Vagina (tissue), 2 donors: Measurements from ENCODE around the gene DYNLT1.

Experiments used
- POLR2A ChIP-seq, 2 donors: fragments of 450-650 bp; IDR thresholded peaks; one replicate each; pipeline ENCODE4 v1.6.1; 2017; ENCODE audit warnings: antibody characterized with exemption in 2 of 2, mild to moderate bottlenecking in 2 of 2, moderate library complexity in 2 of 2
- TF ChIP-seq, protein P1 (sequence below), 3 experiments: fragments of 450-650 bp in 2 of 3; fragments of 200-600 bp in 1 of 3; sonication (generic) in 1 of 3; IDR thresholded peaks; one replicate each; pipeline ENCODE4 v1.5.1; 2017 to 2019; ENCODE audit warnings: antibody characterized with exemption in 3 of 3, mild to moderate bottlenecking in 2 of 3, moderate library complexity in 2 of 3

DNA sequence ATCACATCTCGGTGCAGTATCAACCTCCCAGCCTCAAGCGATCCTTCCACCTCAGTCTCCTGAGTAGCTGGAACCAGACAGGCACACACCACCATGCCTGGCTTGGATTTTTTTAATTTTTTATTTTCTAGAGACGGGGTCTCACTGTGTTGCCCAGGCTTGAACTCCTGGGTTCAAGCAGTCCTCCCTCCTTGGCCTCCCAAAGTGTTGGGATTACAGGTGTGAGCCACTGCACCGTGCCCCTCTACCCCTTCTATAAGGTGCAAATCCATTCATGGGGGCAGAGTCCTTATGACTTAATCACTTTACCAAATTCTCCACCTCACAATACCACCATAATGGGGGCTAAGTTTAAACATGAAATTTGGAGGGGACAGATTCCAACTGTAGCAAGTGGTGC, 47.0 kb downstream of the DYNLT1 start:
- TF ChIP-seq, protein P1, sequence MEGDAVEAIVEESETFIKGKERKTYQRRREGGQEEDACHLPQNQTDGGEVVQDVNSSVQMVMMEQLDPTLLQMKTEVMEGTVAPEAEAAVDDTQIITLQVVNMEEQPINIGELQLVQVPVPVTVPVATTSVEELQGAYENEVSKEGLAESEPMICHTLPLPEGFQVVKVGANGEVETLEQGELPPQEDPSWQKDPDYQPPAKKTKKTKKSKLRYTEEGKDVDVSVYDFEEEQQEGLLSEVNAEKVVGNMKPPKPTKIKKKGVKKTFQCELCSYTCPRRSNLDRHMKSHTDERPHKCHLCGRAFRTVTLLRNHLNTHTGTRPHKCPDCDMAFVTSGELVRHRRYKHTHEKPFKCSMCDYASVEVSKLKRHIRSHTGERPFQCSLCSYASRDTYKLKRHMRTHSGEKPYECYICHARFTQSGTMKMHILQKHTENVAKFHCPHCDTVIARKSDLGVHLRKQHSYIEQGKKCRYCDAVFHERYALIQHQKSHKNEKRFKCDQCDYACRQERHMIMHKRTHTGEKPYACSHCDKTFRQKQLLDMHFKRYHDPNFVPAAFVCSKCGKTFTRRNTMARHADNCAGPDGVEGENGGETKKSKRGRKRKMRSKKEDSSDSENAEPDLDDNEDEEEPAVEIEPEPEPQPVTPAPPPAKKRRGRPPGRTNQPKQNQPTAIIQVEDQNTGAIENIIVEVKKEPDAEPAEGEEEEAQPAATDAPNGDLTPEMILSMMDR (IDR thresholded peaks at IDR 0.05), result no peak
- TF ChIP-seq POLR2A (IDR thresholded peaks at IDR 0.05), result no peak
